ENCODE results near the gene PRR29.
"Not testable (repeated sequence)": the region's sequence is repeated elsewhere in the genome, so short reads cannot be mapped to it uniquely, and the experiment has no call there.

Gene PRR29

GRCh38 chr17:63997341-63998048 lies 656 bp upstream of the PRR29 start:
- DNase-seq (ENCODE audit: low spot score): peak; percentile 2

GRCh38 chr17:63998721-63999679 lies 849 bp downstream of the PRR29 start:
- DNase-seq (ENCODE audit: low spot score): no peak

DNA sequence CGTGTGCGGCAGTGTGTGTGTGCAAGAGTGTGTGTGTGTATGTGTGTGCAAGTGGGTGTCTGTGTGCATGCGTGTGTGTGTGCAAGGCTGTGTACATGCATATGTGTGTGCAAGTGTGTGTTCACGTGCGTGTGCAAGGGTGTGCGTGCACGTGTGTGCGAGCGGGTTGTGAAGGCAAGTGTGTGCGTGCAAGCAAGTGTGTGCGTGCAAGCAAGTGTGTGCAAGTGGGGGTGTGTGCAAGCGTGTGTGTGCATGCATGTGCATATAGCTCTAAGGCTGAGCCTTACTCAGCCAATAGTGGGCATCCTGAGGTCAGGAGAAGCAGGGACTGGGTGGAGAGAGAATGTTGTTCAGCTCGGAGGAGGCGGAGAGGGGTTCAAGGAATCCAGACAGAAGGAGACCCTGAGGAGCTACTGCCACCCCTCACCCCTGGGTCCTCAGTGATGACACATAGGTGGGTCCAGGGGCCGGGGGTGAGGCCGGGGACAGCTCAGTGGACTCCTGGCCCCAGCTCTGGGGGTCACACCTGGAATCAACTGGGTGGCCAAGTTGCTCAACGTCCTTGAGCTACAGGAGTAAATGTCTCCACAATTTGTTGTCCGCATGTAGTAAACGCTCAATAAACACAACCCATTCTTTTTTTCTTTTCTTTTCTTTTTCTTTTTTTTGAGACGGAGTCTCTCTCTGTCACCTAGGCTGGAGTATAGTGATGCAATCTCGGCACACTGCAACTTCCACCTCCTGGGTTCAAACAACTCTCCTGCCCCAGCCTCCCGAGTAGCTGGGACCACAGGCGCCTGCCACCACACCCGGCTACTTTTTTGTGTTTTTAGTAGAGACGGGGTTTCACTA lies 1.8 kb downstream of the PRR29 start:
- no peak for DNase-seq (ENCODE audit: low spot score)

- no peak for DNase-seq (ENCODE audit: low spot score)
Measured at GRCh38 chr17:64001091-64001579, 3.0 kb downstream of the PRR29 start.

DNA sequence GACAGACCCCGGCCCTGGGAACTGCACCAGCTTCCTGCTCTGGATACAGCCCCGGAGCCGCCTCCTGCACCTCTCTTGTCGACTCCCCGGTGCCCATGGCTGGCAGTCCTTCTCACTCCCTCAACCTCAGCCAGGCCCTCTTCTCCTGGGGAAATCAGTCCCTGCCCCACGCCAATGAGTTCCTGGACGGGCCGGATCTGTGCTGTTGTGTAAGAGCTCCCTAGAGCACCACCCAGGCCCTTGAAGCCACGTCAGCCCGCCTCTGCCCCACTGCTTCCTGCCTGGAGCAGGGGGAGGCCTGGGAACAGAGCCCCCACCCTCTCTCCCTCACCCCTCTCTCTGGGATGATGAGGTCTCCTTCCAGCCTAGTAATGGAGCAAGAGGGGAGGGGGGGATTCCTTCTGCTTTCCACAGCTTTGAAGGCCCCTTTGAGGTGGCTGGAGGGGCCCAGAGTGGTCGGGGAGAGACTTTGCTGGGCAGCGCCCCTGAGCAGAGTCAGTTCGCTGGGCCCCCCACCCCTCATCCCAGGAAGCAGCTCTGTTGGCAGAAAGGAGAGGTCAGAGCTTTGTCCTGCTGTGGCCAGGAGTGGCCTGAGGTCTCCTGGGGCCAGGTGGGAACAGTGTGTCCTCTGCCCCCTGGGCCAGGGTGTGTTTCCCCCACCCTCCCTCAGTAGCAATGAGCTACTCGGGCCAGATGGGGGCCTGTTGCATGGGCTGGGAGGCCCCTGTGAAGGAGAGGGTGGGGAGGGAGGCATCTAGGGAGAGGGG lies 3.8 kb downstream of the PRR29 start:
- DNase-seq (ENCODE audit: low spot score): no peak

- DNase-seq (ENCODE audit: low spot score): no peak
Measured at GRCh38 chr17:64002658-64003525, 4.7 kb downstream of the PRR29 start.

DNA sequence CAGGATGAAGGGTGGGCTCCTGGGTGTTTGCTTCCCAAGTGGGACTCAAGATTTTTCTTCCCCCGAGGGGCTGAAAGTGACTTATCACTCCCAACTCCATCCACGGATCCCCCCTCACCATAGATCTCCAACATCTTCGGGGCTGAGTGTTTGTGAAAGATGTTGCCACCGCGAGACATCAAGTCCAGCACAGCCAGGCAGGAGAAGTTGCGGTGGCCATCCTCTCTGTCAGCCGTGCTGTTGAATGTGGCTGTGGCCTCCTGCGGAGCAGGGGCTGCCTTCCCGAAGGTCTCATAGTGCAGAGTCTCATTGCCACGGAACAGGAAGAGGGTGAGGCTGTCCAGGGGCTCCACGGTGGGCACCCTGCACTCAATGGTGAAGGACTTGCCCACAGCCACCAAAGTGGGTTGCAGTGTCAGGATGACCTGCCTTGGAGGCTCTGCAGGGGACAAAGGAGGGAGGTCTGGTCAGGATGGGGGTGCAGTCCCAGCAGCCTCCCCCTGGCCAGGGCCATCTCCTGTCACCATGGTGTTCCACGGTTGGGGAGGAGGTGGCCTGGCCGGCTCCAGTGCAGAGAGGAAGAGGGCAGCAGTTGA lies 5.5 kb downstream of the PRR29 start:
- no peak for DNase-seq (ENCODE audit: low spot score)

DNA sequence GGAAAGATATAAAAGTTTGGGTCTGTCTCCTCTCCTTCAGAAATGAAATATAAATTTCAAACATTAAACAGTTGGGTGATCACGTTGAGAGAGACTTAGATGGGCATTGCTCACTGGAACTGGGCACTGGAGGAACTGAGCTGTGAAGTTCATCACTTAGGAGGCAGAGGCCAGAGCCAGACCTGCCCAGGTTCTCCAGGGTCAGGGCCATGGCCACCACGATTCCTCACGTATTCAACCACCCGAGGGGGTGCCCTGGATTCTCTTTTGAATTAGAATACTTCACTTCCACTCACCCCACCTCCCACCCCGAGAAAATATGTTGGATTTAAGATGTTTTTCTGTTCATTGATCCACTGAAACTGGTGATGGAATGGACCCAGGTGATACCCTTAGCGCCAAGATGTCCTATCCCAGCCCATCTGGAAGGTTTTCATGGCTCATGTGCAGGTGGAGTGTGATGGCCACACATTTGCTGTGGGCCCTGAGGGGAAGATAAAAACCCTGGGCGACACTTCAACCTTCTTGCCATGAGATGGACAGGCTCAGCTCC lies 6.1 kb downstream of the PRR29 start:
- no peak for DNase-seq (ENCODE audit: low spot score)

DNA sequence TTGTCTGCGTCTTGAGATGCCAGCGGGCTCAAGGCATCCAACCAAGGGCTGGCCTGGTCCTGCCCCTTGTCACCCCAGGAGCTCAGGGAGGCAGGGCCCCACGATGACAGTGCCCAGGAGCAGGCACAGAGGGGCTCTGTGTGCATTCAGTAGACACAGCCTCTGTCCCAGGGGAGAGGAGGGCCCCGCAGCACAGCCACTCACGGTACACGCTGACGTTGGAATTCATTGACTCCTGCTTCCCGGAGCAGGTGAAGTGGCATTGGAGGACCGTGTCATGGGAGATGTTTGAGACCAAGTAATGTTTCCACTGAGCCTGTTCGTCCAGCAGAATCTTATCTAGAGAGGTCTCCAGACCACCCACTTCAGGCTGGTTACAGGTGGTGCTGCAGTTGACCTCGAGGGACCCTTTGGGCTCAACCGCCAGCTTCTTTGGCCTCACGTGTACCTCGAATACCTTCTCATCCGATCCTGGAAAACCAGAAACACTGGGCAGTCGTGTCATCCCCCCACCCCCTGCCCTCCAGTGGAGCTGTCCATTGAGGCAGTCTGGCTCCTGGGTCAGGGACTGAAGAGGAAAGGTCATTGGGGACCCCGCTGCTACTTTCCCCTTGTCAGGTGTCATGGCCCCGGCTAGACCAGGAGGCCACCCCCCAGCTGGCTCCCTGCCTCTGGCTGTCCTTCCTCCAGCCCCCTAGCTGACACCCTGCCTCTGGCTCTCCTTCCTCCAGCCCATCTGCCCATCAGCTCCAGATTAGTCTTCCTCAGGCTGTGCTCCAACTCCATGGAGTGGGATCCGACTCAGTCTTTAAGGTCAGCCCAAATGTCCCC lies 7.0 kb downstream of the PRR29 start:
- peak; percentile 3 for DNase-seq (ENCODE audit: low spot score)

DNA sequence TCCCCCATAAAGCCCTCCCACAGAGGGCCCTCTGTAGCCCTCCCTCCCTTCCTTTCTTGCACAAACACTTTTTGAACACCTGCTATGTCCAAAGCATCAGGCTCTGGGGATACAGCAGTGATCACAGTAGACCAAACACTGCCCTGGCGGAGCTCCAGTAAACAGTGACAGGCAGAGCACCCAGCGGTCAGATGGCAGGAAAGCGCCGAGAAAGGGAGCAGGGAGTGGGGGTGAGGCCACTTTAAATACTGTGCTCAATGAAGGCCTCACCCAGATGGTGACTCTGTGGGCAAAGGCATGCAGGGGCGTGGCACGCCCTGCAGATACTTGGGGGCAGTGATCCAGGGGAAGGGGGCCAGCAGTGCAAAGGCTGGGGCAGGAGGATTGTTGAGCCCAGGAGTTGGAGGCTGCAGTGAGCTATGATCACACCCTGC lies 7.6 kb downstream of the PRR29 start:
- peak; percentile 34 for DNase-seq (ENCODE audit: low spot score)

DNA sequence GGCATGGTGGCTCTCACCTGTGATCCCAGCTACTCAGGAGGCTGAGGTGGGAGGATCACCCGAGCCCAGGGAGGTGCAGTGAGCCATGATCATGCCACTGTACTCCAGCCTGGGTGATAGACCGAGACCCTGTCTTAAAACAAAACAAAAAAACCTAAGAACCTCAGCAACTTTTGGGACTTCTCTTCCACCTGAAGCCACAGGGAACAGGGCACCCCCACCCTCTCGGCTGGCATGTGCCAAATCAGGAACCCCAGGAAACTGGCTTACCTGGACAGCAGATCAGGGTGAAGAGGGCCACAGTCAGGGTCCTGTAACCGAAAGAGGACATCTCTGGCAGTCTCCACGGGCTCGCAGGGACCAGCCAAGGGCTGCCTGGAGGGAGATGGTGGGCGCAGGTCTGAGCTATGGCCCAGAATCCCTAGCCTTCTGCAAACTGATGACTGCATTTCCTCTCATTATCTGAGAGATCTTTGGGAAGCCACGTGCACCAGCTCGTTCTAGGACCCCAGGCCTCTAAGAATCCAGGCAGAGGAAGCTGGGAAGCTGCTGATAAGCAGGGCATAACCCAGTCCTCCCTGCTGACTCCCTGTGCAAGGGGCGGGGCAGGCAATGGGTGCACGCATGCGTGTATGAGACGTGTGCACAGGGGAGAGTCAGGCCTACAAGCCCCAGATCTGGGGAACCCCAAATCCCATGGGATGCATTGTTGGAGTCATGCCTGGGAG lies 8.4 kb downstream of the PRR29 start:
- peak; percentile 17 for DNase-seq (ENCODE audit: low spot score)

DNA sequence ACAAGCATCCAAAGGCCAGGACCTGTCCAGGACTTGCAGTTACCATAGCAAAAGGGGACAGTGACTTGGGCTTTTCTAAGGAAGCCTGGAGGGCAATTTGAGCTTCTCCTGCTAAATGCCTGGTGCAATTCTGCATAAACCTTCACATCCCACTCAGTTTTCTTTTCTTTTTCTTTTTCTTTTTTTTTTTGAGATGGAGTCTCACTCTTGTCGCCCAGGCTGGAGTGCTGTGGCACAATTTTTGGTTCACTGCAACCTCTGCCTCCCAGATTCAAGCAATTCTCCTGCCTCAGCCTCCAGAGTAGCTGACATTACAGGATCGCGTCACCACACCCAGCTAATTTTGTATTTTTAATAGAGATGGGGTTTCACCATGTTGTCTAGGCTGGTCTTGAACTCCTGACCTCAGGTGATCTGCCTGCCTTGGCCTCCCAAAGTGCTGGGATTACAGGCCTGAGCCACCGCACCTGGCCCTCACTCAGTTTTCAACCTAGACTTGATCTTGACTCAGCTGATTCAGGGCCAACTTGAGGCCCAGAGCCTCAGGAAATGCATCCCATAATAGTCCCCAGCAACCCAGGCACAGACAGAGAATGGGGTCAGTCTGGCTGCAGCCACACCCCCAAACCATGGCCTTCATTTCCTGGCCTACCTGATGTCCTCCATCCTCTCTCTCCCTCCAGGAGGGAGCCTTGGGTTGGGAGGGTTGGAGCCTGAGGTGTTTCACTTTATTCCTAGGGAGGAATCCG lies 9.1 kb downstream of the PRR29 start:
- DNase-seq (ENCODE audit: low spot score): not testable (repeated sequence)

DNA sequence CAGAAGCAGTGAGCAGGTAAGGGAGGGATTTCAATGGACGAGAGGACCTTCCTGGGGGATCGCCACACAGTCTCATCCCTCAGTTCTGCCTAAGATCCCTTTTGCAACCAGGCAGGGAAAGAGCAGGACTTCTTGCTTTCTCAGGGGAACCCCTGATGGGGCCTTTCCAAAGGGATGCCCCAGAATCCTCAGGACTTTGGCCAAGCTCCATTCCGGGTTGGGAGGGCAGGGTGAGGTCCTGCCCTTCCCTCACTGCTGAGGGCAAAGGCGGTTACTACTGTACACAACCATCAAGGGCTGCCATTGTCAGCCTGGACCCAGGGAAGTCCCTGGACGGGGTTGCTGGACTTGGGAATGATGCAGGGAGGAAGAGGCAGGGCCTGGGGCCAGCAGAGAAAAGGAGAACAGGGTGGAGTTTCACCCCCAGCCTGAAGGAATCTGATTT lies 9.7 kb downstream of the PRR29 start:
- DNase-seq (ENCODE audit: low spot score): peak; percentile 11

DNA sequence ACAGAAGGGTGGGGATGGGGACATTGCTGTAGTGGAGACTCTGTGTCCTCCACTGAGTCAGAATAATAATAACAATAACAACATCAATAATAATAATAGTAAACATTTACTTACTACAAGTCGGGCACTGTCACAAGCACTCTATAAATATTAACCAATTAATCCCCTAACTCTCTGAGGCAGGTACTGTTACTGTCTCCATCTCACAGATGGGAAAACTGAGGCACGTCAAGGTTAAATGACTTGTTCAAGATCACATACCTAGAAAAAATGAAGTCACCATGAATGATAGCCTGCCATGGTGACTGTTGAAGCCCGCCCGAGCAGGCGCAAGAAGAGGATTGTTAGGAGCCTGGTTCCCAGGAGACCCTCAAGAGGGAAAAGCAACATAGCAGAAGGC lies 10.2 kb downstream of the PRR29 start:
- no peak for DNase-seq (ENCODE audit: low spot score)

DNA sequence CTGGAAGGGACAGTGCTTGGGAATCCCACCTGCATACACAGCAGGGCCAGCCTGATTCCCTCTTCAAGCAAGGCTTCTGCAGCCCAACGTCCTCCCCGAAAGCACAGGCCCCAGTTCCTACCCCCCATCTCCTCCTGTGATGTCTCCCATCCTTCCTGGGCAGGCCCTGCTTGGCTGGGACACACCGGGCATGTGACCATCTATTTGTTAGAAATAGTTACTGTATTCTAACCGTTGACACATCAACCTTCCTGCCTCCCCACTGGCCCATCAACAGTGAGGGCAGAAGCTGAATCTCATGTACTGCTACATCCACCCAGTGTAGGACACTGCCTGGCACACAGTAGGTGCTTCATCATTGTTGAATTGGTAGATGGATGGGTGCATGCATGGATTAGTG lies 10.7 kb downstream of the PRR29 start:
- no peak for DNase-seq (ENCODE audit: low spot score)

- peak; percentile 7 for DNase-seq (ENCODE audit: low spot score)
Measured at GRCh38 chr17:64009571-64010402, 11.6 kb downstream of the PRR29 start.

All from GM03348 (cell line).